Ectodermal cell (in vitro differentiated cells): Measurements from ENCODE around the gene XRCC1.
A peak's percentile ranks its signal among the peaks of the same experiment; 100 is the strongest.
"Not testable (repeated sequence)": the region's sequence is repeated elsewhere in the genome, so short reads cannot be mapped to it uniquely, and the experiment has no call there.

Experiments
- H3K27ac ChIP-seq: 2 replicates; pipeline ENCODE4 v1.7.0; 2013; ENCODE audit warnings: mild to moderate bottlenecking, low read depth, low read length; ENCODE audit not compliant: insufficient read depth, poor library complexity, severe bottlenecking
- H3K27me3 ChIP-seq: 2 replicates; pipeline ENCODE4 v1.7.0; 2013; ENCODE audit warnings: mild to moderate bottlenecking, low read length; ENCODE audit not compliant: insufficient read depth, control insufficient read depth, poor library complexity, severe bottlenecking
- H3K36me3 ChIP-seq: one replicate; pipeline ENCODE4 v1.7.0; 2013; ENCODE audit warnings: low read length; ENCODE audit not compliant: control insufficient read depth, insufficient read depth
- H3K4me1 ChIP-seq: one replicate; pipeline ENCODE4 v1.7.0; 2013; ENCODE audit warnings: low read length; ENCODE audit not compliant: control insufficient read depth, insufficient read depth
- H3K4me3 ChIP-seq: 2 replicates; pipeline ENCODE4 v1.7.0; 2013; ENCODE audit warnings: low read depth, low read length, control low read depth; ENCODE audit not compliant: insufficient read depth
- H3K9me3 ChIP-seq: 2 replicates; pipeline ENCODE4 v1.7.0; 2013; ENCODE audit warnings: mild to moderate bottlenecking, low read length, moderate library complexity; ENCODE audit not compliant: control insufficient read depth
- WGBS, 2 experiments: methylation state at CpG; one replicate each; pipeline ENCODE4 v1.1.7; 2013; ENCODE audit warnings: missing lambda C conversion rate in 2 of 2; 5-methylcytosine and 5-hydroxymethylcytosine counted together

The XRCC1 gene

GRCh38 chr19:43522929-43523328, 52.4 kb downstream of the XRCC1 start:
- 91 to 96% methylated on average over 5 of the region's 5 CpGs for WGBS, 2 experiments
- H3K36me3 ChIP-seq, result no peaks in the 10 kb centered on the region
- H3K9me3 ChIP-seq, result no peaks in the 10 kb centered on the region
- peaks cover 10% of the 10 kb centered on the region for H3K4me1 ChIP-seq
- H3K27ac ChIP-seq, result no peak overlapping the region
- no peak overlapping the region for H3K4me3 ChIP-seq
- peaks cover 17% of the 10 kb centered on the region for H3K27me3 ChIP-seq

GRCh38 chr19:43519436-43520088, 55.8 kb downstream of the XRCC1 start:
- H3K36me3 ChIP-seq, result no peaks in the 10 kb centered on the region
- H3K27me3 ChIP-seq, result no peaks in the 10 kb centered on the region
- H3K9me3 ChIP-seq, result no peaks in the 10 kb centered on the region
- H3K4me1 ChIP-seq, result no peaks in the 10 kb centered on the region
- H3K27ac ChIP-seq, result no peak overlapping the region
- H3K4me3 ChIP-seq, result no peak overlapping the region
- 57 to 61% methylated on average over 9 of the region's 10 CpGs for WGBS, 2 experiments

- H3K27me3 ChIP-seq, result no peaks in the 10 kb centered on the region
- H3K4me3 ChIP-seq, result no peak overlapping the region
- no peaks in the 10 kb centered on the region for H3K9me3 ChIP-seq
- no peak overlapping the region for H3K27ac ChIP-seq
- H3K4me1 ChIP-seq, result no peaks in the 10 kb centered on the region
- WGBS, 2 experiments, result 72 to 75% methylated on average over 4 of the region's 4 CpGs
- H3K36me3 ChIP-seq, result no peaks in the 10 kb centered on the region
Observed at GRCh38 chr19:43518051-43518450, 57.3 kb downstream of the XRCC1 start.

- H3K27ac ChIP-seq, H3K4me1 ChIP-seq, H3K27me3 ChIP-seq, H3K9me3 ChIP-seq, H3K4me3 ChIP-seq, H3K36me3 ChIP-seq: not testable (repeated sequence)
Observed at GRCh38 chr19:43512399-43512798, 62.9 kb downstream of the XRCC1 start.

GRCh38 chr19:43511324-43511723, 64.0 kb downstream of the XRCC1 start:
- Histone ChIP-seq H3K27me3 (no peaks in the 10 kb centered on the region), H3K4me1 (no peaks in the 10 kb centered on the region), H3K27ac (no peak overlapping the region), H3K9me3 (no peaks in the 10 kb centered on the region), H3K4me3 (no peak overlapping the region), H3K36me3 (no peaks in the 10 kb centered on the region)
- 95 to 96% methylated on average over 5 of the region's 5 CpGs for WGBS, 2 experiments

- H3K4me1 ChIP-seq, result no peaks in the 10 kb centered on the region
- H3K27me3 ChIP-seq, result no peaks in the 10 kb centered on the region
- H3K4me3 ChIP-seq, result no peak overlapping the region
- 96% methylated on average over 9 of the region's 9 CpGs for WGBS, 2 experiments
- H3K27ac ChIP-seq, result no peak overlapping the region
- no peaks in the 10 kb centered on the region for H3K36me3 ChIP-seq
- no peaks in the 10 kb centered on the region for H3K9me3 ChIP-seq
Observed at GRCh38 chr19:43510713-43511112, 64.6 kb downstream of the XRCC1 start.

GRCh38 chr19:43507880-43508279, 67.4 kb downstream of the XRCC1 start:
- Histone ChIP-seq H3K27me3 (no peaks in the 10 kb centered on the region), H3K4me1 (no peaks in the 10 kb centered on the region), H3K4me3 (no peak overlapping the region), H3K27ac (no peak overlapping the region), H3K36me3 (no peaks in the 10 kb centered on the region), H3K9me3 (no peaks in the 10 kb centered on the region)
- 84 to 86% methylated on average over 2 of the region's 2 CpGs for WGBS, 2 experiments

GRCh38 chr19:43506629-43507028, 68.7 kb downstream of the XRCC1 start:
- H3K9me3 ChIP-seq, result no peaks in the 10 kb centered on the region
- peaks cover 5% of the 10 kb centered on the region for H3K36me3 ChIP-seq
- WGBS, 2 experiments, result 91 to 96% methylated on average over 5 of the region's 5 CpGs
- H3K4me1 ChIP-seq, result no peaks in the 10 kb centered on the region
- H3K27me3 ChIP-seq, result no peaks in the 10 kb centered on the region
- no peak overlapping the region for H3K27ac ChIP-seq
- no peak overlapping the region for H3K4me3 ChIP-seq

- Histone ChIP-seq H3K4me3 (no peak overlapping the region), H3K4me1 (no peaks in the 10 kb centered on the region), H3K27me3 (no peaks in the 10 kb centered on the region), H3K36me3 (peaks cover 6% of the 10 kb centered on the region), H3K27ac (no peak overlapping the region), H3K9me3 (no peaks in the 10 kb centered on the region)
- 94 to 95% methylated on average over 4 to 5 of the region's 5 CpGs for WGBS, 2 experiments
Observed at GRCh38 chr19:43505941-43506340, 69.4 kb downstream of the XRCC1 start.

- peak overlapping the region; percentile 69 for H3K4me3 ChIP-seq
- peaks cover 6% of the 10 kb centered on the region for H3K36me3 ChIP-seq
- no peak overlapping the region for H3K27ac ChIP-seq
- H3K27me3 ChIP-seq, result no peaks in the 10 kb centered on the region
- no peaks in the 10 kb centered on the region for H3K4me1 ChIP-seq
- WGBS, 2 experiments, result 83% methylated on average over 2 of the region's 3 CpGs
- no peaks in the 10 kb centered on the region for H3K9me3 ChIP-seq
Observed at GRCh38 chr19:43505186-43505456, 70.2 kb downstream of the XRCC1 start.
